ENCODE data around the gene HIVEP2. TPM values are rescaled to one million over a fixed set of nuclear protein-coding genes. Genes with fewer than 3 reads are reported as not detected.

The HIVEP2 gene
- total RNA-seq, 1 experiment from 2014 or later: 1.8 TPM

DNA sequence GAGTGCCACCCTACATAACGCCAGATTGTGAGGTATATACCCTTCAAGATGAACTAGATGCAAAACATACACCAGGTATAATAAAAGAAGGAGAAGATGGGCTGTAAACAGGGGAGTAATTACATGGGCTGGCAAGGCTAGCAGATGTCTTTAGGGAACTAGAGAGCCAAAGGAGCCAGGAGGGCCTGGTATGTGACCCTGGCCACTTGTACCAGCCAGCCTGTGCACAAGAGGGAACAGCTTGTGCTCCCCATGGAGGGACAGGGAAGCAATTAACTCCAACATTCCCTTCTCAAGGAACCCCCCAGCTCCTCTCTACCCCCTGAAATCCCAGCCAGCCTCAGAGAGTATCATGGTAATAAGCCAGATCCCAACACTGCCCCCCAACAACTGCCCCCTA lies 139.9 kb downstream of the HIVEP2 start:
- DNase-seq (ENCODE audit: low spot score): peak; percentile 84
- in situ Hi-C loops (cut with HindIII; ENCODE audit: low sequenced_read_pairs): no loop called here

DNA sequence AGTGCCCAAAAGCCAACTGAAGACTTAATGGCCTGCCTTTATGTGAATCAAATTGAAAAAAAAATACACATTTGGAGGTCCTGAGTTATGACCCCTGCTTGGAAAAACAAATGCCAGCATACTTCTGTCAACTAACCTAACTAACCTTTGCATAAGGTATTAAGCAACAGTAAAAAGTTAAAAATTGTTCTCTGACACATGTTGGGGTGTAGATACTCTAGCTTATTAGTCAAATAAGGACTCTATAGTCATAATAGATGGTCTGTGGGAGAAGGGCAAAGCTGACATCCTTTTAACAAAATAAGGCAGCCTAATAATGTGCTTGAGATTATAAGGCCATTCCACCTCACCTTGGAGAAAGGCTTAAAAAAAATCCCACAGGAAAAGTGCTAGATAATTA lies 140.5 kb downstream of the HIVEP2 start:
- in situ Hi-C loops (cut with HindIII; ENCODE audit: low sequenced_read_pairs): no loop called here
- no peak for DNase-seq (ENCODE audit: low spot score)

DNA sequence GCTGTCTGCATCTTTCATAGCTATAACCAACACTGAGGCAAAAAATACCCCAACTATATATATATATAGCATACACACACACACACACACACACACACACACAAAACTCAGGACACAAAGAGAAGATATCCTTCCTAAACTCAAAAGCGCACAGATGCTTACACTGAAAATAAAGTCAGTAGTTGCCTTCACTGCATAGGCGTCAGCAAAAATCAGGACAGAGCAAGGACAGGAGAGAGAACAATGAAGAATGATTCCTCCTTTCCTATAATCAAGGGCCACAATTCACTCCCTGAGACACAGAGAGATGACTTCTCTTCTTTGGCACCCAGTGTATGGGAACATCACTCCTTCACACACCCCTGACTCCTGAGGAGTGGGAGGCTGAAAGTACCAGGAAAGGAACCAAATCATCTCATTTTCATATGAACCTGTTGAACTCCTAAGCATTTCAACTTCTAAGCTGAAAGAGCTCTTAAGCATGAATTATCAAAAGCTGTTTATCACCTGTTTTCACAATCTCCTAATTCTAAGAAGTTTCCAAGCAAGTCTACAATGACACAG lies 141.4 kb downstream of the HIVEP2 start:
- in situ Hi-C loops (cut with HindIII; ENCODE audit: low sequenced_read_pairs): no loop called here
- no peak for DNase-seq (ENCODE audit: low spot score)

DNA sequence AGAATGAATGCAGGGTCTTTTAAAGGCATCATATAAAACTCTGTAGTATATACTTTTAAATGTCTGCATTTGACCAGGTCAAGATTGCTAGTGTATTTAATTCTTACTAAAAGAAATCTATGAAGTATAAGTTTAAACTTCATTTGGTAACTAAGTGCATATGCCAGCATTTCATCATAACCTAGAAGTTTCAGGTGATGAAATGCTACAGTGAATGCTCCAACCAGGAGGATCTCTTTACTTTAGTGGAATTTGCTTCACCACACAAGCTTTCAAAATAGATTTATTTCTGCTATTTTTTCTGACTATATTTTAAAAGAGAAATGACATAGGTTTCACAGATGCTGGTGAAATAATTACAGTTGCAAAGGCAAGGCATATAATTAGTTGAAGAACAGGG lies 141.9 kb downstream of the HIVEP2 start:
- no peak for DNase-seq (ENCODE audit: low spot score)
- in situ Hi-C loops (cut with HindIII; ENCODE audit: low sequenced_read_pairs): no loop called here

DNA sequence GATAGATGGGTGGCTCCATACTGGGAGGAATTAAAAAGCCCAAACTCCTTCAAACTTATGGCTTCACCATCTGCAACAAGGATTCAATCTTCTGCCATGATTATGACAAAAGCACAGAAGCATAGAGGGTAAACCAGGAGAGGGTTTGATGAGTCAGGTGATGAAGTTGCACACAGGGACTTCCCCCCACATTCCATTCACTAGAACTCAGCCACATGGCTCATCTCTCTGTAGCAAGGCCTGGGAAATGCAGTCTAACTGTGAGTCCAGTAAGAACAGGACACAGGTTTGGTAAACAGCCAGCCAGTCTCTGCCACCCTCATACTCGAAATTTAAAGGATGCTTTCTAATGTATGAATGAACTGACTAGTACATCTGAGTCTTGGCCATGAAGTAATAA lies 142.9 kb downstream of the HIVEP2 start:
- in situ Hi-C loops (cut with HindIII; ENCODE audit: low sequenced_read_pairs): no loop called here
- peak; percentile 84 for DNase-seq (ENCODE audit: low spot score)

DNA sequence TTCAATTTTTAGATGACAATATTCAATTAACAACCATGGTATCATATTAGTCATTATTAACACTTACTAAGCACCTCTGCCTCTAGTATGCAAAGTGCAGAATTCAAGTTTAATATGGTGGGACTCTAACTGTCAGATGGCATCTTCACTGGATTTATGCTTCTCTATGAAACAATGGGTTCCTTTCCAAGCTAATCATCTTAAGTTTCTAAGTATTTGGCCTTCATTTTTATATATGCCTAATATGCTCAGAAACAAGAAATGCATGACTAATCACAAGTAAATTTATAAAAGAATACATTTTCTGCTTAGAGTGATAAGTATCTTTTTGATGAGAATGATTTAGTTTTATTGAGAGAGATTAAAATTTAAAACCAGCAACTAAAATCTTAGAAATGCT lies 144.7 kb downstream of the HIVEP2 start:
- no peak for DNase-seq (ENCODE audit: low spot score)
- in situ Hi-C loops (cut with HindIII; ENCODE audit: low sequenced_read_pairs): no loop called here

DNA sequence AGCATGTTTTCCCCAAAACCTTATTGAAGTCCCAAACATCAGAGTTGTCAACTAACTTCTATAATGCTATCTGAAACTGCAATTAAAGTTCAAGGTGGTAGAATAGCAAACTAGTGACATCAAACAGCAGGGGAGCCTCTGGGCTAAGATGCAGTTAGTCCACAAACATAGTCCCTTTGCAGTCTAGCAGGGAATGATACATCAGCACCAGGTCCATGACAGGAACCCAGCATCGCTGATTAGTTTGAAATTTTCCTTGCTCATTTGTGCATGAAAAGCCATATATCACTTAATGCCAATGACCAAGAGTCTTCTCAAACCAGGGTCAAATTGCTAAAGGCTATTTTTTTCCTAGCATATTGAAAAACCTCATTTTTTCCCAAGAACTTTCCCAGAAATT lies 145.3 kb downstream of the HIVEP2 start:
- in situ Hi-C loops (cut with HindIII; ENCODE audit: low sequenced_read_pairs): no loop called here
- no peak for DNase-seq (ENCODE audit: low spot score)

DNA sequence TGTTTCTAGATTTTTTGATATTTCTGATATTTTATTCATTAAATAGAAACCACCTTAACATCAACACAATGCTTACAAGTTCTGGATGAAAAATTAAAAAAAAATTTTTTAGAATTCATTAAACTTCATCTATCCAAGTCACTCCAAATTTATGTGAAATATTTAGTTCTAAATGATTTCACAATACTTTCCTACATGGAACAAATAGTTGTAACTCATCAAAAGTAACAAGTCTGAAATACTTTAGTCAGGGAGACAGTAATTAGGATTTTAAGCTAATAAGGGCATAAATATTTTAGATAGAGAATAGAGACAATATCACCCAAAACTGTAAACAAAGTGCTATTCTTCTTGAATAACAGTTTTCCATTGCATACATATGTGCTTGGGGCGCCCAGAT lies 147.8 kb downstream of the HIVEP2 start:
- no peak for DNase-seq (ENCODE audit: low spot score)
- in situ Hi-C loops (cut with HindIII; ENCODE audit: low sequenced_read_pairs): no loop called here

DNA sequence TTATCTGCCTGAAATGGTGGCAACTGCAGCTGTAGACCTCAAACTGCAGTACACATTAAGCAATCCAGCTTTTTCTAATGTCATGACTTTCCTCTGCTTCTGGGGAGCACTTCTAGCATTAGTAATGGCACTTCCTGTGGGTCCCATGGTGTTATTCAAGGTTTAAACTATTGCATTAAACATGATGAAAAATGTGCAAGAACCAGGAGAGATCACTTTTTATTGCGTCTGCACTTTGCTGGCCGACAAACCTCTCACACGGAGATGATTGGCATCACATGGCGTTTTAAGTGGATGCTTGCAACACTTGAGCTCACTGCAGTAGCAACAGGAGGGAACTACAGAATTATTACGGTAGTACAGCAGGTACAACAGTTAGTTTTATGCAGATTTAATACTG lies 148.4 kb downstream of the HIVEP2 start:
- in situ Hi-C loops (cut with HindIII; ENCODE audit: low sequenced_read_pairs): no loop called here
- DNase-seq (ENCODE audit: low spot score): peak; percentile 36

DNA sequence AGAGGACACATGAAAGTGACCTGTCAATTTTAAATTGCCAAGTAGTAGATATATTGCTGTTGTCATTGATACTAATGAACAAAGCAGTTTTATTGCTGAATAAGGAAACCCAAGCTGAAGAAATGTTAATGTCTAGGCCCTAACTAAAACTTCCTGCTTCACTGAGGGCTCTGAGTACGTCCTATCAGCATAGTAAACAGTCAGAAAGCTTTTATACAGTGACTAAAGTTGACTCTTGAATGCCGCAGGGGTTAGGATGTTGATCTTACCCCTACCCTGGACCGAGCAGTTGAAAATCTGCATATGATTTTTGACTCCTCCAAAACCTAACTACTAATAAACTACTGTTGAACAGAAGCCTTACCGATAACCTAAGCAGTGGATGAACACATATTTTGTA lies 149.0 kb downstream of the HIVEP2 start:
- in situ Hi-C loops (cut with HindIII; ENCODE audit: low sequenced_read_pairs): no loop called here
- no peak for DNase-seq (ENCODE audit: low spot score)

DNA sequence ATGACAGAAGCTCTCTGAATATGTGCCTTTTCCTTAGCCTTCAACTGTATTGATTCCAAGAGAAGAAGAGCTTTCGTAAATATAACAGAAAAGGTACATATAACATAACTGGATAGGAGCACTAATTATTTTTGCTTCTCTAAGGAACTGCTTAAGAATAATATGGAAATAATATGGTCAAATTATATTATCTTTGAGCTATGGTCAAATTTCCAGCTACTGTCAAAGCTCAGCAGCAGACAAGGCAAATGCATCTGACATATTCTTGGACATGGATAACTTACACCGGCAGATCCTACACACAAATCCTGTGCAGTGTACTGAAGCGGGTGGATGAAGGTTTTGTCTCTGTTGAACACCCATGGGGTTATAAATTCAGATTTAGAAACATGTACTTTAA lies 150.6 kb downstream of the HIVEP2 start:
- no peak for DNase-seq (ENCODE audit: low spot score)
- in situ Hi-C loops (cut with HindIII; ENCODE audit: low sequenced_read_pairs): no loop called here

DNA sequence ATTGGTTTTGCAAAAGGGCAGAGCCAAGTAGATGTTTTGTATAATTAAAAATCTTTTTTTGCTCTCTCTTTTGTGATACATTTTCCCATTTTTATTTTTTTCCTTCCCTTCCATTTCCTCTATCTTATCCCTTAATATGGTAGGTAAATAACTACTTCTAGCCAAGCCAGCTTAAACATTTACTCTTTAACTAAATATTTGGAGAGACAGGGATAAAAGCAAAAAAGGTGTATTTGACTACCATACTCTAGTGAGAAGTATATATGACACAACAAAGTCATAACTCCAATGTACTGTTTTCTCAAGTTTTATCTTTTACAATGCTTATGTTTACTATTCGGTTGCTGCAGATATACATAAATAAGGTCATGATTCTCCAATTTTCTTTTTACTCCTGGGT lies 154.7 kb downstream of the HIVEP2 start:
- no peak for DNase-seq (ENCODE audit: low spot score)
- in situ Hi-C loops (cut with HindIII; ENCODE audit: low sequenced_read_pairs): no loop called here

DNA sequence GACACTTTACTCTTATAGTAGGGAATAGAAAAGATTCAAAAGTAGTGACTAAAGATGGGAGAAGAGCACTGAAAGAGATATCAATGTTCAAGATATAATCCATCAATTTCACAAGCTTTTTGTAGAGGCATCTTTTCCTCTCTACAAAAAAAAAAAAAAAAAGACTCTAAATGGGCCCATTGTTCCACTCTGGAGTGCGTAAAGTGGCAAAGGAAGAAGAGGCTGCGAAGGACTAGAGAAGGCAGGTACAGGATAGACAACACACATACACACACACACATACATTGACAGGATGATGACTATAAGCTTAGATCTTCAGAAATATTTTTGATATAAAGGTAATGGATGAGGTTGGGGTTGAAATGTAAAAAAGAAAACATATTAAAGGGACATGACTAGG lies 157.6 kb downstream of the HIVEP2 start:
- DNase-seq (ENCODE audit: low spot score): no peak
- in situ Hi-C loops (cut with HindIII; ENCODE audit: low sequenced_read_pairs): no loop called here

DNA sequence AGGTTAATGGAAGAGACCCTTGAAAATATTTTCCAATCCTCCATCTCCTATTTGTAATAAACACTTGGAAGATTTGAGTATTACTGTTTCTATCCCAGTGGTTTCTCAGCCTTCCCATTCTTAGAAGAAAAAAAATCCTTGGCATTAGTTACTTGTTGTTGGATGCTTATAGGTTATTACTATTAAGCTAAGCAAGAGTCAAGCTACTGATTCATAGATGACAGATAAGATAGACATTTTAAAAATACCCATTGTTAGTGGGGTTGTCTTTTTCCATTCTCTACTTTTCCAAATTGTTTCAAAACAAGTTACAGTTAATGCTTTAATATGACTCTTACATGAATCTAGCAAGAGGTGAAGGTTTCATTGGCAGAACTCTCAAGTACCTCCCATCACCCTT lies 158.5 kb downstream of the HIVEP2 start:
- DNase-seq (ENCODE audit: low spot score): no peak
- in situ Hi-C loops (cut with HindIII; ENCODE audit: low sequenced_read_pairs): no loop called here

DNA sequence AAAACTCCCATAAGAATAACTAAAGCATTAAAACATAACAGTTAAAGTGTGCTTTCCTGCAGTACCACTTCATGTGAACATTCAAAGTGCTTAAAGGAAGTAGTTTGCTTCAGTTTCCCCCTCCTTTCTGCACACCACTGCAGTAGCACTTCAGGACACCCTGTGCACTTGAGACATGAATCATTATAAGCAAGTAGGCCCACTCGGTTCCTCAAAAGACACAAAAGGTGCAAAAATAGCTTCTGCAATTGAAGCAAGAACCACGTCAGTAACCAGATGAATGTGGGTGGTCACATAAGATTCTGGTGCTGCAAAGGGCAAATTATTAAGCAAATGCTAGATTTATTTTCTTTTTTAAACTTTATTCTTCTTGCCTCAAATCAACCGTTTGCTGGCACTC lies 160.6 kb downstream of the HIVEP2 start:
- DNase-seq (ENCODE audit: low spot score): no peak
- in situ Hi-C loops (cut with HindIII; ENCODE audit: low sequenced_read_pairs): no loop called here

DNA sequence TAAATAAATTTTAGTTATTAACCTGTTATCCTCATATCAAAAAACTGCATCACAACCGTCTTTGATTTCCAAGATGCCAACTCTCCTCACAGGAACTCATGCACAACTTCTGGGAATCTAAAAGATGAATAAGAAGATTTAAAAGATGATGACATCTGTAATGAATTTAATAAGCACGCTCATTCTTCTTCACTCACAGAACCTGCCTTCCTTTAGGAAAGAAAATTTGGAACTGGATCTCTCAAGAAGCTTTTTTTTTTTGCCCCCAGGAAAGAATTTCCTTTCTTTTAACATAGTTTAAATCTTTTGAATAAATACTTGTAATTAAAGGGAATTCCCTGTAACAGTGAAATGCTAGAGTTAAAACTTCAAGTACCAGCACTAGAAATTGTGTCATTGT lies 161.5 kb downstream of the HIVEP2 start:
- DNase-seq (ENCODE audit: low spot score): no peak
- in situ Hi-C loops (cut with HindIII; ENCODE audit: low sequenced_read_pairs): no loop called here

DNA sequence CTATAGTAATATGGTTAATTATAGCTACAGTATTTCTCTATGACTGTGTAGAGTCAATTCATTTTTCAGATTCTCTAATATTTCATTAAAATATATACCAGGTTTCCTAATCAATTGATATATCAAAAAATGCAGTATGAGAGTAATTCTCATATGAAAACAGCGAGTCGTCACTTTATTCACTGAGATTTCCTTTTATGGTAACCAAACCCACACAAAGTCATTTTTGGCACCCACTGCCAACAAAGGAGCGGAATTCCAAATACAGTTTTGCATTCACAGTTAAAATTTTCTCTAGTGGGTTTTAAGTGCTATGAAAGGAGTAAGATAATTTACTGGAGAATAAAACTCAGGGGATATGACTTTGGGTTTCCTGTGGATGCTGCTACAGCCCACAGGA lies 163.8 kb downstream of the HIVEP2 start:
- in situ Hi-C loops (cut with HindIII; ENCODE audit: low sequenced_read_pairs): no loop called here
- DNase-seq (ENCODE audit: low spot score): no peak

DNA sequence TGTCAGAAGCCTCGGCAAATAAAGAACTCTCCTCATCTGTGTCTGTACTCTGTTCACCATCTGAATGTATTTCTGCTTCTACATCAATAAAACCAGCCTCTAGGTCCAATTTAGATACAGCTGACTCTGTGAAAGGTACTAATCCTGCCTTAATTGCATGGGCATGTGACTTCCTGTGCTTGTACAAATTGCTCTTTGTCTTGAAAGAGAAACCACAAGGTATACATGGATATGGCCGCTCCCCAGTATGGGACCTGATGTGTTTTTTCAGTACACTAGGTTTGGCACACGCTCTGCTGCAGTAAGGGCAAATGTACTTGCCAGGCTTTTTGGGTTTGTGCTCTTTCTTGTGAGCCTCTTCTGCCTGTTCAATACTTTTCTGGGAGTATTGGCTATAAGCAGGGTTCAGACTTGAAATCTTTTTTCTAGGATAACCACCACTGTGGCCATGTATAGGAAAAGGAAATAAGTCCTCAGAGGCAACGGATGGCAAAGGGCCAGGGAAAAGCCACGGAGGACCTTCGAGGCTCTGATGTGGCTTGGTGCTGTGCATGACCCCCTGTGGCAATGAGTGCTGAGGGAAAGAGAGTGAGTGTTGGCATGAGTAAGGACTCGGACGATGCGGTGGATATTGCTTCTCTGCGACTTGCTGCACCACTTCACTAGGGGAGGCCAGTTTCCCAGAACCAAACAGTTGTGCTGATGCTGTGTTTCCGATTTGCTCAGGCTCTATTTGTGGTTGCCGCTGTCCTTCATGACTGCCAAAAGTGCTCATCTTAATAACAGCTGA lies 170.9 kb downstream of the HIVEP2 start:
- in situ Hi-C loops (cut with HindIII; ENCODE audit: low sequenced_read_pairs): no loop called here
- DNase-seq (ENCODE audit: low spot score): no peak

DNA sequence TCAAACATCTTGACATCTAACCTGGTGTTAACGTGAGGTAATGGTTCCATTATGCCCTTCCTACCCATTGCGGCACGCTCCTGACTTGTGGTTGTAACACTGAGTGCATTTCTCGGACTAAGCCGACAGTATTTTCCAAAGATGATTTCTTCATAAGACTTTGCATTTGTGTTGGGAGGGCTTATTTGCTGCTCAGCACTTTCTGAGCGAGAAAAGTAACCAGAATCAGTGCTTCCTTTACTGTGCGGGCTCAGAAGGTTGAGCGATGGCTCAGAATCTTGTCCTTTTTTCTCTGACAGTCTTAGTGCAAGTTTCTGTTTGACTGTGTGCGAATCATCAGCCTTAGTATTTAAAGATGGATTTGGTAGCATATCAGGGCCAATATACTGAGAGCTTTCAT lies 171.7 kb downstream of the HIVEP2 start:
- DNase-seq (ENCODE audit: low spot score): no peak

DNA sequence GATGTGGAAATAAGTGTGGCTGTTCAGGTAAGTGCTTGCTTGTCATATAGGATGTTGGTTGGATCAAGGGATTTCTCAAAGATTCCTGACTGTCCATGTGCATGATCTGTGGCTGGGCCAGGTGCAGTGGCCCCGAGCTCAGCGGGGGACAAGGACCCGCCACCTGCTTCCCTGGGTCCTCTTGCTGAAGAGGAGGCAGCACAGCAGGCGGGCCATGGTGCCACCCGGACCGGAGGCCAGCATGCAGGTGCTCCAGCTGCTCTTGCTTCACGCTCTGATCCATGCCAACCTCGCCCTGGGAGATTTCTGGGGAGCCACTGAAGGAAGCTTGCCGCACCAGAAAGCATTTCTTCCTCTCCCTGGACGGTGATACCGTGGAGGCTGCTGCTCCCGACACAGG lies 173.8 kb downstream of the HIVEP2 start:
- in situ Hi-C loops (cut with HindIII; ENCODE audit: low sequenced_read_pairs): no loop called here
- no peak for DNase-seq (ENCODE audit: low spot score)

More for the DNA sequence above, 171.7 kb downstream of the HIVEP2 start:
- in situ Hi-C loops (cut with HindIII; ENCODE audit: low sequenced_read_pairs): no loop called here

DNA sequence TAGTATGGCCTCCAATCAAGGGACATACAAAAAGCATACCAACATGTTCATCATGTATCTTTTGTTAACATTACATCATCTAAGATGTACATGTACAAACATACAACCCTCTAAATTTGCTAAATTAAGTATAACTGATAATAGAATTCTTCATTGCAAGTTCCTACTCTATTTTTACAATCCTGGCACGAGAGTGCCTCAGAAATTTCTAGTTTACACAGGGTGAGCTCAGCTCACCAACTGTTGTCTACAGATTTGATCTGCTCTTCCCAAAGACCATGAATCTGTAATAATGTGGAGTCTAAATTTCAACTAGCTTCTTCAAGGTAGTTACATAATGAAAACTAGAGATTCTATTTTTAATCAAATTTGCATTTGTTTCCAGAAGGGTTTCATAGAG lies 179.7 kb downstream of the HIVEP2 start:
- in situ Hi-C loops (cut with HindIII; ENCODE audit: low sequenced_read_pairs): no loop called here
- no peak for DNase-seq (ENCODE audit: low spot score)
